Measurements from ENCODE around the gene GSTP1.

GRCh38 chr11:67606093-67606491 is 22.5 kb downstream of the GSTP1 start:
- no peak for TF ChIP-seq CTCF (IDR thresholded peaks at IDR 0.05)
- no peak for TF ChIP-seq POLR2A (IDR thresholded peaks at IDR 0.05)
- TF ChIP-seq POLR2AphosphoS5 (IDR thresholded peaks at IDR 0.05) = no peak
